Endothelial cell of umbilical vein (primary cell): ENCODE measurements around the gene SLC30A1. TPM values are rescaled to one million over a fixed set of nuclear protein-coding genes. Genes with fewer than 3 reads are reported as not detected.
A peak's percentile ranks its signal among the peaks of the same experiment; 100 is the strongest.
"Not testable (repeated sequence)": the region's sequence is repeated elsewhere in the genome, so short reads cannot be mapped to it uniquely, and the experiment has no call there.

Source experiments
- BruUV-seq: library from RNA; stranded (reverse); fragments of 400-500 nt; replicated peaks from 2 replicates; lab custom pipeline; 2021; lab: Mats Ljungman, UMichigan
- CTCF ChIA-PET: fragments of 300-600, 350-600 bp; sonication (Branson Sonifier 250); formaldehyde crosslinking; loops from one replicate; lab custom pipeline; 2021; ENCODE audit warnings: antibody characterized with exemption, inconsistent platforms; lab: Charles Lee
- POLR2A ChIA-PET: fragments of 300-600, 350-600 bp; sonication (Branson Sonifier 250); formaldehyde crosslinking; loops from one replicate; lab custom pipeline; 2021; ENCODE audit warnings: antibody characterized with exemption, inconsistent platforms; lab: Charles Lee
- DNase-seq: peaks from one replicate; pipeline ENCODE4 v3.0.0-alpha.2; 2011; ENCODE audit warnings: low read depth, low spot score
- FAIRE-seq: peaks from 2 replicates; lab custom pipeline; 2011; peaks lifted over from hg19 to GRCh38; lab: Jason Lieb, UNC
- H2AFZ ChIP-seq: 2 replicates; pipeline ENCODE4 v1.6.0; 2012; ENCODE audit warnings: low read depth, low read length, control low read depth, inconsistent platforms
- H3K27ac ChIP-seq: 2 replicates; pipeline ENCODE4 v1.5.1; 2011; ENCODE audit warnings: low read depth, mild to moderate bottlenecking, control low read depth, low read length, moderate library complexity; ENCODE audit not compliant: insufficient read depth
- H3K27me3 ChIP-seq, 2 experiments: 2 replicates each; pipeline versions ENCODE4 v1.6.0 to v1.6.1; 2011; ENCODE audit warnings: low read length in 2 of 2, mixed read lengths in 1 of 2; ENCODE audit not compliant: control insufficient read depth in 2 of 2, insufficient read depth in 2 of 2
- H3K36me3 ChIP-seq, 2 experiments: 2 replicates in 1 of 2; 3 replicates in 1 of 2; pipeline ENCODE4 v1.5.1; 2011; ENCODE audit warnings: low read length in 2 of 2, mild to moderate bottlenecking in 1 of 2, moderate library complexity in 1 of 2; ENCODE audit not compliant: control insufficient read depth in 2 of 2, insufficient read depth in 2 of 2; ENCODE audit errors: extremely low read depth in 1 of 2
- H3K4me1 ChIP-seq: 3 replicates; pipeline ENCODE4 v1.5.1; 2011; ENCODE audit warnings: mild to moderate bottlenecking, low read length; ENCODE audit not compliant: control insufficient read depth, insufficient read depth; ENCODE audit errors: extremely low read depth
- H3K4me2 ChIP-seq: 2 replicates; pipeline ENCODE4 v1.6.1; 2011; ENCODE audit warnings: low read length, control low read depth, mixed read lengths; ENCODE audit not compliant: insufficient read depth
- H3K4me3 ChIP-seq, 3 experiments: fragments of 200-600 bp in 1 of 3; sonication (generic), shearing (Covaris generic) in 1 of 3; replicated peaks in 1 of 3; 2 replicates each; pipeline ENCODE4 v1.5.1; 2011 to 2016; ENCODE audit warnings: control low read depth in 3 of 3, low read length in 3 of 3, mild to moderate bottlenecking in 2 of 3, inconsistent platforms in 1 of 3, low read depth in 1 of 3, moderate library complexity in 1 of 3; ENCODE audit not compliant: insufficient read depth in 1 of 3
- H3K79me2 ChIP-seq: 2 replicates; pipeline ENCODE4 v1.6.0; 2012; ENCODE audit warnings: low read length, inconsistent platforms; ENCODE audit not compliant: control insufficient read depth, insufficient read depth
- H3K9ac ChIP-seq: replicated peaks from 2 replicates; pipeline ENCODE3; 2011; ENCODE audit warnings: low read length, control low read depth; ENCODE audit not compliant: insufficient read depth; ENCODE audit errors: extremely low read depth
- H3K9me1 ChIP-seq: replicated peaks from 3 replicates; pipeline ENCODE4 v1.6.0; 2011; ENCODE audit warnings: mild to moderate bottlenecking, low read length; ENCODE audit not compliant: control insufficient read depth, insufficient read depth; ENCODE audit errors: extremely low read depth
- H3K9me3 ChIP-seq: replicated peaks from 2 replicates; pipeline ENCODE4 v1.5.1; 2012; ENCODE audit warnings: low read length, inconsistent platforms; ENCODE audit not compliant: control insufficient read depth, insufficient read depth
- H4K20me1 ChIP-seq: replicated peaks from 2 replicates; pipeline ENCODE3; 2011; ENCODE audit warnings: mild to moderate bottlenecking, low read length; ENCODE audit not compliant: control insufficient read depth, insufficient read depth; ENCODE audit errors: extremely low read depth
- EZH2 ChIP-seq: IDR thresholded peaks from 2 replicates; pipeline ENCODE4 v1.6.1; 2012; ENCODE audit warnings: borderline replicate concordance, low read depth, mild to moderate bottlenecking, moderate library complexity, low read length, inconsistent platforms; ENCODE audit not compliant: severe bottlenecking
- FOS ChIP-seq: IDR thresholded peaks from 2 replicates; pipeline ENCODE4 v1.6.1; 2011; ENCODE audit warnings: mild to moderate bottlenecking, low read length, moderate library complexity, borderline replicate concordance; ENCODE audit not compliant: insufficient read depth
- JUN ChIP-seq: IDR thresholded peaks from 2 replicates; pipeline ENCODE4 v1.6.1; 2011; ENCODE audit warnings: borderline replicate concordance, low read depth; ENCODE audit not compliant: insufficient read length, insufficient read depth
- MAX ChIP-seq: IDR thresholded peaks from 2 replicates; pipeline ENCODE4 v1.6.1; 2011; ENCODE audit not compliant: insufficient read depth, insufficient read length
- POLR2AphosphoS5 ChIP-seq: IDR thresholded peaks from 2 replicates; pipeline ENCODE4 v1.6.1; 2012; ENCODE audit warnings: low read depth, mild to moderate bottlenecking, control low read depth, low read length, moderate library complexity; ENCODE audit not compliant: insufficient read depth
- dilution Hi-C: fragments of 300-500 bp; cut with MboI; formaldehyde crosslinking; loops from one replicate; pipeline ENCODE4 v1.15.0; 2019; ENCODE audit warnings: low sequenced_read_pairs; ENCODE audit not compliant: extremely low pct_ligation_motif_present
- intact Hi-C: fragments of 100-400 bp; cut with micrococcal nuclease; formaldehyde crosslinking; loops from one replicate; pipeline ENCODE4 v1.10.0; 2022
- polyA plus RNA-seq, 4 experiments: library from polyadenylated mRNA; depleted of rRNA in 3 of 4; stranded (reverse) in 3 of 4; unstranded in 1 of 4; fragments of >200 nt; gene quantifications; 2 replicates each; pipeline versions ENCODE4 v1.2.1 to v1.2.3, GENCODE V29; 2011 to 2012; ENCODE audit warnings: missing spikeins in 1 of 4
- total RNA-seq: library from RNA; stranded (reverse); gene quantifications from 2 replicates; pipeline ENCODE4 v1.2.3, GENCODE V29; 2021

Gene SLC30A1
- total and polyA plus RNA-seq, 2 donors (not counting 3 experiments of a cell fraction or from before 2014, with no cell fraction given): 5.5 to 21.5 TPM

- ChIA-PET POLR2A (no interaction called here), CTCF (interaction anchor here (1.0 to 1.2 kb wide), 3 partner anchors 60 to 80 kb away, joined by 3 read pairs; no protein-coding TSS in a partner anchor)
- no peak overlapping the region for H2AFZ ChIP-seq
- no peaks in the 10 kb centered on the region for H3K9me3 ChIP-seq
- H3K27ac ChIP-seq: peak overlapping the region; percentile 61
- peak overlapping the region; percentile 52 for H3K9ac ChIP-seq
- peak overlapping the region; percentile 97 for H3K4me2 ChIP-seq
- H3K79me2 ChIP-seq: peaks cover 44% of the 10 kb centered on the region
- H3K27me3 ChIP-seq: no peaks in the 10 kb centered on the region
- peaks cover 35% of the 10 kb centered on the region for H3K4me1 ChIP-seq
- FAIRE-seq: peak; percentile 77
- dilution Hi-C loops (no loop called here), intact Hi-C loops (loop anchor here (1.0 to 10.0 kb wide), 4 partner anchors 23 to 1340 kb away; partner anchors contain the start of genes LPGAT1 and SERTAD4)
- BruUV-seq: no TSS peak
- no peaks in the 10 kb centered on the region for H4K20me1 ChIP-seq
- peak overlapping the region in 1 of 3 experiments; percentile 11 for H3K4me3 ChIP-seq
- H3K9me1 ChIP-seq: no peaks in the 10 kb centered on the region
- TF ChIP-seq EZH2: no peak
- peak; percentile 75 for TF ChIP-seq FOS
- TF ChIP-seq JUN: peak; percentile 85
- TF ChIP-seq POLR2AphosphoS5: no peak
- peaks cover 0 to 16% of the 10 kb centered on the region in 2 experiments for H3K36me3 ChIP-seq
- peak; percentile 38 for DNase-seq
Observed at GRCh38 chr1:211574705-211575104, 4.3 kb downstream of the SLC30A1 start.

- Histone ChIP-seq H3K27me3 (no peaks in the 10 kb centered on the region), H3K27ac (no peak overlapping the region), H3K9me3 (no peaks in the 10 kb centered on the region), H3K4me3 (no peak overlapping the region), H3K9me1 (no peaks in the 10 kb centered on the region), H2AFZ (no peak overlapping the region), H4K20me1 (no peaks in the 10 kb centered on the region), H3K36me3 (peaks cover 0 to 16% of the 10 kb centered on the region in 2 experiments), H3K9ac (no peak overlapping the region), H3K79me2 (peaks cover 25% of the 10 kb centered on the region), H3K4me2 (no peak overlapping the region), H3K4me1 (peaks cover 34% of the 10 kb centered on the region)
- CTCF ChIA-PET: interaction anchor here (1.3 to 1.4 kb wide), 2 partner anchors 48 to 57 kb away, joined by 4 read pairs; no protein-coding TSS in a partner anchor
- BruUV-seq: no TSS peak
- POLR2A ChIA-PET: no interaction called here
- intact Hi-C loops (loop anchor here (10.0 kb wide), 2 partner anchors 993 to 1337 kb away; partner anchors contain the start of gene SERTAD4), dilution Hi-C loops (no loop called here)
- DNase-seq (no peak), FAIRE-seq (no peak)
- TF ChIP-seq MAX: no peak
Observed at GRCh38 chr1:211571998-211572397, 7.0 kb downstream of the SLC30A1 start.

- H3K9ac ChIP-seq, H3K9me1 ChIP-seq, H3K4me3 ChIP-seq, H3K9me3 ChIP-seq, H3K27ac ChIP-seq, H3K4me2 ChIP-seq, H3K27me3 ChIP-seq, dilution Hi-C loops, H4K20me1 ChIP-seq, FAIRE-seq, POLR2A ChIA-PET, H2AFZ ChIP-seq, DNase-seq, BruUV-seq: not testable (repeated sequence)
- CTCF ChIA-PET: interaction anchor here (1.0 kb wide), 1 partner anchor 55 kb away, joined by 3 read pairs; no protein-coding TSS in a partner anchor
- intact Hi-C loops: loop anchor here (10.0 kb wide), 2 partner anchors 994 to 1336 kb away; partner anchors contain the start of gene SERTAD4
- Histone ChIP-seq H3K36me3 (peaks cover 0 to 10% of the 10 kb centered on the region in 2 experiments), H3K79me2 (peaks cover 11% of the 10 kb centered on the region), H3K4me1 (peaks cover 19% of the 10 kb centered on the region)
Observed at GRCh38 chr1:211570378-211570777, 8.6 kb downstream of the SLC30A1 start.
